IPS-NIHi7 (cell line): ENCODE measurements around the gene KIFBP.
"Not testable (repeated sequence)": the region's sequence is repeated elsewhere in the genome, so short reads cannot be mapped to it uniquely, and the experiment has no call there.

Experiments used
- DNase-seq: peaks from one replicate; pipeline ENCODE4 v3.0.0; 2012; ENCODE audit warnings: mixed read lengths; ENCODE audit errors: extremely low spot score

KIFBP gene

DNA sequence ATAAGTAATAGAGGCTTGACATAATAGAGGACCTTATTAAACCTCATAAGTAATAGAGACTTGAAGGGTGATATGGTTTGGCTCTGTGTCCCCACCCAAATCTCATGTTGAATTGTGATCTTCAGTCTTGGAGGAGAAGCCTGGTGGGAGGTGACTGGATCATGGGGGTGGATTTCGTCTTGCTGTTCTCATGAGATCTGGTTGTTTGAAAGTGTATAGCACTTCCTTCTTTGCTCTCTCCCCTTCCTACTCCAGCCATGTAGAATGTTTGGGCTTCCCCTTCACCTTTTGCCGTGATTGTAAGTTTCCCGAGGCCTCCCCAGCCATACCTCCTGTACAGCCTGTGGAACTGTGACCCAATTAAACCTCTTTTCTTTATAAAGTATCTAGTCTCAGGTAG, 8.6 kb downstream of the KIFBP start:
- no peak for DNase-seq

DNA sequence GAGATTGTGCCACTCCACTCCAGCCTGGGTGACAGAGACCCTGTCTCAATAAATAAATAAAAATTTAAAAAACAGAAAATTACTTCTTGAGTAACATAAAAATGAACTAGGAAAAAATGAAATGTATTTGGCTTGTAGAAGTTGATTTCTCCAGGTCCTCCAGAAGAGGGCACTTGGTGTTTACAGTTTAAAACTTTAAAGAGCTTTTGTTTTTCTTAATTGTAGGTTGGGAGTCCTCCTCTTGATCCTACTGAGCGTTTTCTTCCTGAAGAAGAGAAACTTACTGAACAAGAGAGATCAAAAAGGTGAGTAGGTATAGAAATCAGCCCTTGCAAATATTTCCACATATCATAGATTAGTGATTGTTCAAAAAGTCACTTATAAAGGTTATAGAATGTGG, 16.2 kb downstream of the KIFBP start:
- peak; percentile 27 for DNase-seq

DNA sequence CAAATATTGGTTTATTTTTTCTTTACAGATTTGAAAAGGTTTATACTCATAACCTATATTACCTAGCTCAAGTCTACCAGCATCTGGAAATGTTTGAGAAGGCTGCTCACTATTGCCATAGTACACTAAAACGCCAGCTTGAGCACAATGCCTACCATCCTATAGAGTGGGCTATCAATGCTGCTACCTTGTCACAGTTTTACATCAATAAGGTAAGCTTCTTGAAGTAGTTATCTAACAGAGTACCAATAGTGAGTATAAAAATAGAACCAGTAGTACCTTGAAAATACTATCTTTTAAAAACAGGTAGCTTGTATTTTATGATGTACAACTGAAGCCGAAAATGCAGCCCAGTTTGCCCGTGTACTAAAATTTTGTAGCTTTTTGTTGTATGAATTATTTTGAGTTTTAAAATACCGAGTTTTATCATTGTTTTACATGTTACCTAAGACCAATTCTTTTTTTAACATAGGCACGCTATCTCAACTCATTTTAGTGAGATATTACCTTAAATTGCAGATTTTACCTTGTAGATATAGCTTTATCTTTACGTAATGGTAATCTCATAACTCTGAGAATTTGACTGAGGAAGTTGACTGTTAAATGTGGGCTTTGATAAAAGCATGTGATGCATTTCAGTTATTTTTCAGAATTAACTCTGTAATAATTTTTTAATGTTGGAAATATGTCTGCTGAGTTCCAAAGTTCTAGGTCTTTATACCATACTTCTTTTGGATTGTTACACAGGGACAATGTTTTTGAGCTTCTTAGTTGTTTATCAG, 17.3 kb downstream of the KIFBP start:
- DNase-seq: no peak

DNA sequence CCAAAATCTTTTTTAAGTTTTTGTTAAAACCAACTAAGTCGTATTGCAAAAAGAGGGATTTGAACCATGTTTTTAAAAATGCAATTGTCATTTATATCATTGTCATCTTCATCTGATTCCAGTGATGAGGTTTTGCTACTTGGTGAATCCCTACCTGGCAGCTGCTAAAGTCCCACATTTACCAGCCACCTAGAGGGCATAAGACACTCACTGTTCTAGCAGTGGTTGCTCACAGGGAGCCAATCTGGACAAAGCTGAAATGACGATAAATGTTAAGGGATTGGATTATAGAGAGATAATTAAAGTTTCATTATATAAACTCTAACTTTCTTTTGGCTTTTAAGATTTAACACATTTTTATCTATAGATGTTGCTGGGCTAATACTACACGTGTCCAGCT, 18.7 kb downstream of the KIFBP start:
- DNase-seq: no peak

DNA sequence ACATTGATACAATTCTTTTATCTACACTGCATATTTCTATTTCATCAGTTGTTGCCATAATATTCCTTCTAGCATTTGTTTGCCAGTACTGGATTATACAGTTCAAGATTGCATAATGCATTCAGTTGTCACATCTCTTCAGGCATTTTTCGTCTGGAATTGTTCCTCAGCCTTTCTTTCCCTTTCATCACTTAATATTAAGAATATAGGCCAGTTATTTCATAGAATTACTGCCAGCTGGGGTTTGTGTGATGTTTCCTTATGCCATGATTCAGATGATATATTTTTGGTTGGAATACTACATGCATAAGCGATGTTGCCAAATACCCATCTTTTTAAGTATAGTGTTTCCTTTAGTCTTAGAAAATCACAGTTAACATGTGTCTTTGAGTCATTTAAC, 20.8 kb downstream of the KIFBP start:
- no peak for DNase-seq

DNA sequence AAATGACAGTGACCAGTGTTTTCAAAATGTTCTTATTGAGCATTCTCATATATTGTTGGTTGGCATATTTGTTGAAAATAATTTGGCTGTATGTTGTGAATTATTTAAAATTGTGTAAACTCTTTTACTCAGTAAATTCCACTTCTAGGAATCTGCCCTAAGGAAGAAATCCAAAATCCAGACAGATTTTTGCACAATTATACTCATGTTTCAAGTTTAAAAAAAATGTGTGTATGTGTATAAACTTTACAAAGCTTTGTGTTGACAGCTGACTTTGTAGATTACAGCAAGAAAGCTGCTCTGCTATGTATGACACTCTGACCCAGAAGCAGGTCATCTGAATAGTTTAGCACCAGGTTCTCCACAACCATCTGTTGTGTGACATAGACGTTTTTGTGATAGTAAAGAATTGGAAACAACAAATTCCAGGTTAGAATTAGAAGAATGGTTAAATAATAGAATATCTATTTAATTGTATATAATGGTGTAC, 21.6 kb downstream of the KIFBP start:
- DNase-seq: no peak

DNA sequence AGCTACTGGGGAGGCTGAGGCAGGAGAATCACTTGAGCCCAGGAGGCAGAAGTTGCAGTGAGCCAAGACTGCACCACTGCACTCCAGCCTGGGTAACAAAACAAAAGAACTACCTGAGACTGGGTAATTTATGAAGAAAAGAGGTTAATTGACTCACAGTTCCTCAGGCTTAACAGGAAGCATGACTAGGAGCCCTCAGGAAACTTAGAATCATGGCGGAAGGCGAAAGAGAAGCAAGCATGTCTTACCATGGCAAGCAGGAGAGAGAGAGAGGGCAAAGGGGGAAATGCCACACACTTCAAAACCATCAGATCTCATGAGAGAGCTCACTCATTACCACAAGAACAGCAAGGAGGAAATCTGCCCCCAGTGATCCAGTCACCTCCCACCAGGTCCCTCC, 24.2 kb downstream of the KIFBP start:
- DNase-seq: not testable (repeated sequence)

DNA sequence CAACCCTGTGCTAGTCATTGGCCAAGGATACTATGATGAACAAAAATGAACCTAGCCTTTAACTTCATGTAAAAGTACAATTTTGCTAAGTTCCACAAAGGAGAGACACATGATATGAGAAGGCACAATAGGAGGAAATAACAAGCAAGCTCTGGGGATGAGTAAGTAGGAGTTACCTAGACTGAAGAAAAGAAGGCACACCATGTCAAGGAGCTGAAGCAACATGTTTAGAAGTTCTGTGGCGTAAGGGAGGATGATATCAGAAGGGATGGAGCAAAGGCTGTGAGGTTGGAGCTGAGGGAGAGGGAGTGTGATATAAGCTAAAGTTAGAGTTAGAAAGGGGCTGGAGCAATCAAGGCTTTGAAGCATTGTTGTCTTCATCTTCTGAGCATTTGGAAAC, 25.6 kb downstream of the KIFBP start:
- no peak for DNase-seq

DNA sequence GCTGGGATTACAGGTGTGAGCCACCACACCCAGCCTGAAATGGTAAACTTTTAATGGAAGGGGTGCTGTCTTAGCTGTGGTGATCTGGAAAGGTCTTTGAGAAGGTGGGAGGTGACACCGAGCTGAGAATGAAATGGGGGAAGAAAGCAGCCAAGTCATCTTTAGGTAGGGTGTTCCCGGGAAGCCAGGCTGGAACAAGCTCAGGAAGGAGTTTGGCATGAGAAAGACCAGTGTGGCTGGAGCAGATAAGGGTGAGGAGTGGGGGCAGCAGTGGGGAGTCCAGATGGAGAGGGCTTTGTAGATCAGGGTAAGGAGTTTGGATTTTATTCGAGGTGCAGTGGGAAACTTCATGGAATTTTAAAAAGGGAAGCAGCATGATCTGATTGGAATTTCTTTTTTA, 30.0 kb downstream of the KIFBP start:
- no peak for DNase-seq

DNA sequence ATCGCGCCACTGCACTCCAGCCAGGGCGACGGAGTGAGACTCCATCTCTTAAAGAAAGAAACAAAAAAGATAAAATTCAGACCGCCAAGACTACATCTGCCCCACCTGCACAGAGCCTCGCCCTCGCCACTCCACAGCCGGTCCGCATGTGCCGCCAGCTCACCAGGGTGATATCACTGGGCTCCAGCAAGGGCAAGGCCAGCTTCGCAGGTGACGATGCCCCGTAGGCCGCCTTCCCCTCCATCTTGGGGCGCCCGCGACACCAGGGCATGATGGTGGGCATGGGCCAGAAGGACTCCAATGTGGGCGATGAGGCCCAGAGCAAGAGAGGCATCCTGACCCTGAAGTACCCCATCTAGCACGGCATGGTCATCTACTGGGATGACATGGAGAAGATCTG, 34.0 kb downstream of the KIFBP start:
- no peak for DNase-seq

DNA sequence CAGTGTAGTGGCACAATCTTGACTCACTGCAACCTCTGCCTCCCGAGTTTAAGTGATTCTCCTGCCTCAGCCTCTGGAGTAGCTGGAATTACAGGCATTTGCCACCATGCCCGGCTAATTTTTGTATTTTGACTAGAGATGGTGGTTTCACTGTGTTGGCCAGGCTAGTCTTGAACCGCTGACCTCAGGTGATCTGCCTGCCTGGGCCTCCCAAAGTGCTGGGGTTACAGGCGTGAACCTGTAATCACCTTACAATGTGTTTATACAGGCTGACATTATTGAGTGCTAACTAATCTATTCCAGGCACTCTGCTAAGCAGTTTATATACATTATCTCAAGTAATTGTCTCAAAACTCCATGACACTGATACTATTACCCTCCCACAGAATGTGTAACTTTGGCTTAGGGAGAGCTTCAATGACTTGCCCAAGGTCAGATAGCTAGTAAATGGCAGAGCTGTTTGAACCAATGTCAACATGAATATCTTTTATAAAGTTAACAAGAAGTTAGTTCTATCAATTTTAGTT, 36.8 kb downstream of the KIFBP start:
- no peak for DNase-seq

DNA sequence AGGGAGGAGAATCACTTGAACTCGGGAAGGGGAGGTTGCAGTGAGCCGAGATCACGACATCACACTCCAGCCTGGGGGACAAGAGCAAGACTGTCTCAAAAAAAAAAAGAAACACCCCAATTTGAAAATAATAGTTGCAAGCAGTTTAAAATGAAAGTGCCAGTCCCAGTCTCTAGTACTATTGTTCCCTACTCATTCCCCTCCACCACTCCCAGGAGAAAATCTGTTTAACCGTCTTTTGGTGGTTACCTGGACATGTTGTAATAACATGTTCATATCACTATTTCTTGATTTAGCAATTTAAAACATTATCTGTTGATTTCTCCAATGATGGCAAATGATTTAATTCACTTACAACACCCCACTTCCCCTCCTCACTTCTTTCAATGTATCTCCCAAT, 44.7 kb downstream of the KIFBP start:
- no peak for DNase-seq

DNA sequence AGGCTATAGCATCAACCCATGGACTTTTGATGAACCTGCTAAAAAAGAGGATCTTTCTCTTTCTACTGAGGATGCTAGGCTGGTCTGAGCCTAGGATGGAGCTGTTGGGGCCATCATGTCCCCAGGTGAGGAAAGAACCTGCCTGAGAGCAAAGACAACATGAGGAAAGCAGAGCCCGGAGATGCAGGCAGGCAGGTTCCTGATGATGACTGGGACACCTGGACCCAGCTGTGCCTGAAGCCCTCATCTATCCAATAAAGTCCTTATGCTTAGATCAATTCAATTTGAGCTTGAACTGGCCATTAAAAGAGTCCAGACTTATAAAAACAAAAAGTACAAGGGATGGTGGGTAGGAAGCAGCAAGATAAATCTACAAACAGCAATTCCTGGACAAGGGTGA, 48.9 kb downstream of the KIFBP start:
- no peak for DNase-seq

DNA sequence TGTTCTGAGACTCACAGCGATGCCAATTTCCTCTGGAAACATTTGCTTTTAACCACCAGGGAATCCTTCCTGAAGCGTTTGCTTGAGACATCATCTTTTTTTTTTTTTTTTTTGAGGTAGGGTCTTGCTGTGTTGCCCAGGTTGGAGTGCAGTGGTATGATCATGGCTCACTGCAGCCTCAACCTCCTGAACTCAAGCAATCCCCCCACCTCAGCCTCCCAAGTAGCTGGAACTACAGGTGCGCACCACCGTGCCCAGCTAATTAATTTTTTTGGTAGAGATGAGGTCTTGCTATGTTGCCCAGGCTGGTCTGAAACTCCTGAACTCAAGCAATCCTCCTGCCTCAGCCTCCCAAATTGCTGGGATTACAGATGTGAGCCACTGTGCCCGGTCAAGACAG, 52.3 kb downstream of the KIFBP start:
- DNase-seq: not testable (repeated sequence)

DNA sequence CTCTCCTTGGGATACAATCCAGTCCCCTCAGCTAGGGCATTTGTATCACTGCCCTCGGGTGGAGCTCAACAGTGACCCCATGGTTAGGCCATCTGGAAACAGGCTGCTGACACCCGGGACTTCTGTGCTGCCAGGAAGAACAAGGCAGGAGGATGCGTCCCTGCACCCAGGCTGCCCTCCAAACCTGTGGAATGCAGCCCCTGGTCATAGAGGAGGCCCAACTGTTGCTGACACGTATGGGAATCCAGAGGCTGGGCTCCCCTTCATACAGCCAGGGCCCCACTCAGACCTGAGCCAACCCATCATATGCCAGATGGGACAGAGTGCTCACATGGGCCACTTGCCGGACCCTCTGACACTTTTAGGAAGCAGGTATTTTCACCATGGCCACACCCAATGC, 53.8 kb downstream of the KIFBP start:
- no peak for DNase-seq

DNA sequence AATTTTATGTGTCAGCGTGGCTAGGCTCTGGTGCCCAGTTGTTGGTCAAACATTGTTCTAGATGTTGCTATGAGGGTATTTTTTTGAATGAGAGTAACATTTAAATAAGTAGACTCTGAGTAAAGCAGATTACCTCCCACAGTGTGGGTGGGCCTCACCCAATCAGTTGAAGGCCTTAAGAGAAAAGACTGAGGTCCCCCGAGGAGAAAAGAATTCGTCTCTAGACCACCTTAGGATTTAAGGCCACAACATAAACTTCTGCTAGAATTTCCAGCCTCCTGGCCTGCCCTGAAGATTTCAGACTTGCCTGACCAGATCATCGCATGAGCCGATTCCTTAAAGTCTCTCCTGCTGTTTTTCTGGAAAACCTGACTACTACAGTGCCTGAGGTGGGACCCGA, 54.2 kb downstream of the KIFBP start:
- no peak for DNase-seq

DNA sequence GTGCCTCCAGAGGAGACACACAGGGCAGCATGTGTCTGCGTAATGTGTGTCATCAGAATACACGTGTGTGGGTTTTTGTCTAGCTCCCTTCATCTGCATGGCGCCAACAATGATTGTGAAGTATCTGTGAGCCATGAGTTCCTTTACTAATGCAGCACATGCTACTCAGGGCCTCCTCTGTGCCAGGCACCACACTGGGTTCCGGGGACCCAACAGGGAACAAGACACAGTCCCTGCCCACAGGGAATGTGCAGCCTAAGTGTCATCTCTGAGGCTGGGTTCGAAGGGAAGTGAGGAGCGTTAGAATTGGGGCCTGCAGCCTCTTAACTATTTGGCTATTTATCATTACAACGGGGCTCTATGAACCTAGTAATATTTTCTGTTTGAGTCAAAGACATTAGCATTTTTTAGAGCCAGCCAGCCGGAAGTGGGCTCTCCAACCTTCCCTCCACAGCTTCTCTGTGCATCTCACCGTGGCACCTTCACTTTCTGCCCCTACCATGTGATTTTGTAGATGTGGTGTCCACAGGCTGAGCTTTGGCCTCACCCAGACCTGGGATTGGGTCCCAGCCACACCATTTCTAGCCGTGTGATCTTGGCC, 55.4 kb downstream of the KIFBP start:
- no peak for DNase-seq

DNA sequence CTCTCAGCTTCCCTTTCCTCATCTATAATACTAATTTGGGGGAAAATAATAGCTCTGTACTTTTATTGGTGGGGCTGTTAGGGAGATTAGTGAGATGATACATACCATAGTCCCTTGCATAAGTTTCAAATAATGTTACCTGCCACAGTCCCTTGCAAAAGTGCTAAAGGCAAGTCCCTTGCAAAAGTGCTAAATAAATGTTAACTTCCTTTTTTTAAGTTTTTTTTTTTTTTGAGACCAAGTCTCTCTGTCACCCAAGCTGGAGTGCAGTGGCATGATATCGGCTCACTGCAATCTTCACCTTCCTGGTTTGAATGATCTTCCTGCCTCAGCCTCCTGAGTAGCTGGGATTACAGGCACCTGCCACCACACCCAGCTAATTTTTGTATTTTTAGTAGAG, 55.9 kb downstream of the KIFBP start:
- no peak for DNase-seq

DNA sequence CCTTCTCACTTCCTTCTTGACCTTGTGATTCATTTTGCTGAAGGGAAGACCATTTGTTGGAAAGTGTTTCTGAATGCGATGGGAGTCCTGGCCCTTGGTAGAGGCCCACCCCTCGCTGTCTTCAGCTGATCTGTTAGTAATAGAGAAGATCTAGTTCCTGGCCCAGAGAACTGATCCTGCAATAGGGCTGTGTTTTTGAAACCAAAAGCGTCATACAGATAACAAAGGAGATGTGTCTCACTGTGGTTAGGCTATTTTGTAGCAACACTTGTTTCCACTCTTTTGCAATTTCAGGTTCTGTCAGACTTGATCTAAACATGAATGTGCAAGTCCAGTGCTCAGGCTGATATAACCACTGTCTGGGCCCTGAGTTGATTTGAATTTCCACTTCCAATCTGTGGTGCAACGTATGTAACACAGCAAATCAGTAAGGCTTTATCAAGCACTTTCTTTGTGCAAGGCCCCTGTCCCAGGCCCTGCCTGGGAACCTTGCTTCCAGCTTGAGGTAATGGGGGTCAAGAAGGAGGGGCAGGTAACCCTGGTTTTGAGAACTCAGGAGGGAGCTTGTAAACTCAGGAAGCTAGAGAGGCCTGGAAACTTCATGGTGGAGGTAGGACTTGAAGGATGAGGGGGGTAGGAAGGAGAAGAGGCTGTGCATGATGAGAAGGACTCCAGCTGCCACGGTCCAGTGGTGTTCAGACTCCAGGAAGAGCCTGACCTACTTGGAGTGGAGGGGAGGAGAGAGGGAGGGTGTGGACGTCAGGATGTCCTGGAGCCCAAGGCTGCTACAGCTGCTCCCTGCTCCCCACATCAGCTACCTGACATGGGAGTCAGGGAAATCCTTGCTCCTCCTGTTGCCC, 57.1 kb downstream of the KIFBP start:
- no peak for DNase-seq

DNA sequence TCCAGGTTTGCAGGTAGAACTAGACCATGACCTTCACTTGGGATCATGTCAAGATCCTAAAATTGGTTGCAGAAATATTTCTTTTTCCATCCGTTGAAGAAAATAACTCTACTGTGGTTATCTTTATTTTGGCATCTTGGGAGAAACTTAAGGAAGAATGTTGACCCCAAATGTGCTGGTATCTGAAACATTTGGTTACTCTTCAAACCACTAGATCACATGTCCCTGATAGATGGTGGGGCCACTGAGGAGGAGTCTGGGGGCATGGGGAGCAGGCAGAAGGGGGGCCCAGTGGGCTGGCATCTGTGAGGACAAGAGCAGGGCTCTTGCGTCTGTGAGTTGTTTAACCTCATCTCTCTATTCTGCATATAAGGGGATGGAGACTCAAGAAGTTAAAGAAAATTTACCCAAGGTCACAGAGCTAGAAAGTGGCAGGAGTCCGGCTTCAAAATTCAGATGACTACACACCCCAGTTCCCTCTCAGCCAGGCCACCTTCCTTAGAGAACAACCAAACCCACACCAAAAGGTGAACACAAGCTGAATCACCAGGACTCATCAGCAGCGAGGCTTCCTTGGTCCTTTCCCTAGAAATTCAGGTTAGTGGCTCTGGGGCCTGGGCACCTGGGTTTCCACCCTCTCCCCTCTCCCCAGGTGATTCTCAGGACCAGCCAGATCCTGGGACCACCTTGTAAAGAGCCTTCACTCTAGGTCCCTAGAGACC, 58.7 kb downstream of the KIFBP start:
- no peak for DNase-seq

DNA sequence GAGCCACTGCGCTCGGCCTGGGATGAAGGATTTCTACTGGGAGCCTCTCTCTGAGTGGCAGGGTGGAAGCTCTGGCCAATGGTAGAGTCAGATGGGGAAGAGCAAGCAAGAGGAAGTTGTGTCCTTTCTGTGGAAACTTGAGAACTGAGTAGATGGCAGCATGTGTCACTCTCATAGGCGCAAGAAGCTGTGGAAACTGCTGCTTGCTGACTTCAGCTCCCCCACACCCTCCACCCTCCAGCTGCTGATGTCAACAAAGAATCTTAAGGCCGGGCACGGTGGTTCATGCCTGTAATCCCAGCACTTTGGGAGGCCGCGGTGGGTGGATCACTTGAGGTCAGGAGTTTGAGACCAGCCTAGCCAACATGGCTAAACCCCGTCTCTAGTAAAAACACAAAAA, 59.5 kb downstream of the KIFBP start:
- DNase-seq: no peak

DNA sequence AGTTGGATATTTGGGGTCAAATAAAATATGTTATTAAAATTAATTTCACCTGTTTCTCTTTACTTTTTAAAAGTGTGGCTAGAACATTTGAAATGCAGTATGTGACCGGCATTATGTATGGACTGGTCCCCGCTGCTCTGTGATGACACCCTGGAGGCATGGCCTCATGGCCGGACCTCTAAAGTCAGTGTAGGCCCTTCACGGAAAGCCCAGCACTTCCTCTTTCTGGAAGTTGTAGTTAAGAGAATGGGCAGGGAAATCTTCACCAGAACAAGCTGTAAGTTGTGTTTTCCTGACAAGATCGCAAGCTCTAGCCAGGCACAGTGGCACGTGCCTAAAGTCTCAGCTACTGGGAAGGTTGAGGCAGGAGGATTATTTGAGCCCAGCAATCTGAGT, 61.0 kb downstream of the KIFBP start:
- no peak for DNase-seq
